Sigmoid colon (tissue), 3 donors: ENCODE results near the gene HDAC4.

Experiments used
- POLR2A ChIP-seq, 2 donors: fragments of 450-650 bp; IDR thresholded peaks; one replicate each; pipeline ENCODE4 v1.6.1; 2016; ENCODE audit warnings: antibody characterized with exemption in 2 of 2, mild to moderate bottlenecking in 2 of 2, moderate library complexity in 2 of 2
- TF ChIP-seq, protein P1 (sequence below), 4 experiments: fragments of 450-650 bp in 3 of 4; fragments of 200-600 bp in 1 of 4; IDR thresholded peaks; one replicate each; pipeline ENCODE4 v1.5.1; 2016 to 2019; ENCODE audit warnings: antibody characterized with exemption in 4 of 4, mild to moderate bottlenecking in 3 of 4, moderate library complexity in 2 of 4

DNA sequence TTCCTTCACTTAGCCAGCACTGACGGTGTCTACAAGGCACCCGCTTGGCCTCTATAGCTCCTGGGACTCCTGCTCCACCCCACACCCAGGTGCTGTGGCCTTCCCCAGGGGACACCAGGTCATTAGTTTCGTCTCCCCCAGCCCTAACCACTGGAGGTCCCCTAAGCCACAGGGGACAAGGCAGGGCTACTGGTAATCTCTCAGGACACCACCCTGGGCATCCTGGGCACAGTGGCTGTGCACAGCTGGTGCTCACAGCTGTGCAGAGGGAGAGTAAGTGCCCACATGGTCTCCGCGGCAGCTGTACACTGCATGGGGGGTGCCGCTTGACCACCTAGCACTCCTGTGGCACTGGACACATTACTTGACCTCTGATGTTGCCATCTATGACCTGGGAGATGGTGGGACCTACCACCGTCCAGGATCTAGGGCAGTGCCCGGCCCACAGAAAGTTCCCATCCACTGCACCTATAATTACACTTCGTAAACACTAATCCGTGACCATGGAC lies 134.0 kb downstream of the HDAC4 start:
- TF ChIP-seq, protein P1, sequence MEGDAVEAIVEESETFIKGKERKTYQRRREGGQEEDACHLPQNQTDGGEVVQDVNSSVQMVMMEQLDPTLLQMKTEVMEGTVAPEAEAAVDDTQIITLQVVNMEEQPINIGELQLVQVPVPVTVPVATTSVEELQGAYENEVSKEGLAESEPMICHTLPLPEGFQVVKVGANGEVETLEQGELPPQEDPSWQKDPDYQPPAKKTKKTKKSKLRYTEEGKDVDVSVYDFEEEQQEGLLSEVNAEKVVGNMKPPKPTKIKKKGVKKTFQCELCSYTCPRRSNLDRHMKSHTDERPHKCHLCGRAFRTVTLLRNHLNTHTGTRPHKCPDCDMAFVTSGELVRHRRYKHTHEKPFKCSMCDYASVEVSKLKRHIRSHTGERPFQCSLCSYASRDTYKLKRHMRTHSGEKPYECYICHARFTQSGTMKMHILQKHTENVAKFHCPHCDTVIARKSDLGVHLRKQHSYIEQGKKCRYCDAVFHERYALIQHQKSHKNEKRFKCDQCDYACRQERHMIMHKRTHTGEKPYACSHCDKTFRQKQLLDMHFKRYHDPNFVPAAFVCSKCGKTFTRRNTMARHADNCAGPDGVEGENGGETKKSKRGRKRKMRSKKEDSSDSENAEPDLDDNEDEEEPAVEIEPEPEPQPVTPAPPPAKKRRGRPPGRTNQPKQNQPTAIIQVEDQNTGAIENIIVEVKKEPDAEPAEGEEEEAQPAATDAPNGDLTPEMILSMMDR (IDR thresholded peaks at IDR 0.05): no peak
- no peak for TF ChIP-seq POLR2A (IDR thresholded peaks at IDR 0.05)
